HK-2 (cell line): Measurements from ENCODE around the gene POTEM.
"Not testable (repeated sequence)": the region's sequence is repeated elsewhere in the genome, so short reads cannot be mapped to it uniquely, and the experiment has no call there.

Experiments
- DNase-seq: peaks from one replicate; pipeline ENCODE4 v3.0.0-alpha.2; 2018; ENCODE audit not compliant: unreplicated experiment

The POTEM gene

GRCh38 chr14:19038060-19038664, 70.9 kb downstream of the POTEM start:
- not testable (repeated sequence) for DNase-seq

- not testable (repeated sequence) for DNase-seq
These were observed 71.6 kb downstream of the POTEM start for GRCh38 chr14:19038785-19039184.

DNA sequence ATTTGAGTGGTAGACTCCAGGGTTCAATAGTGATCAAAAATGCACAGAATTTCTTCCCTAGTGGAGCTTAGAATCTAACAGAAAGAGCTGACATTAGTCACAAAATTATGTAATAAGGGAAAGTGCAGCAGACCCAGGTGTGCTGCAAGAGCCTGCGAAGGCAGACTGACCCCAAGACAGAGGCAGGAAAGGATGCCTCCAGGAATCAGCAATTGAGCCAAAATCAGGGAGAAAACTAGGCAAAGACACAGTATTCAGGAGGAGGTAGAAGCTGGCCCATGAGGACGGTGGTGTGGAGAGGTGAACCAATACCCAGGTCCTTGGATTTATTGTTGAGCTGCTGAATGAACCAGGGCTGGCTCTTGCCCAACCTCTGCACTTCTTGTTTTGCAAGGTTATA, 76.2 kb downstream of the POTEM start:
- not testable (repeated sequence) for DNase-seq
